ENCODE data around the gene DAB1. TPM values are rescaled to one million over a fixed set of nuclear protein-coding genes. Genes with fewer than 3 reads are reported as not detected.

Gene DAB1
- total RNA-seq, 1 experiment from 2014 or later: not detected

DNA sequence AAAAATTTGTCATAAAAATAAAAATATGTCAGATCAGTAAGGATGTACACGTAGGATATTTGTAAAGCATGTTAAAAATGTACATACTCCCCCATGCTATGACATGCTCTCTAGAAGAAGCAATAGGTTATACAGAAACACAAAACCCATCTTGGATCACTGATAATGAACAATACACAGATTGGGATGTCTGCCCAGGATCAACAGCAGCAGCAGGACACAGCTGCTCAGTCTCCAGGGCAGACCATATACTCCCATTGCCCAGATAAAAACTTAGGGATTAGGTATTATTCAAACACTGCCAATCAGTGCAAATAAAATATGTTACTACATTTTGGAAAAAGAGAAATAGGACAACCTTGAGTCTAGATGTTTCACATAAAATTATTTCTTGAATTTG lies 39.0 kb downstream of the DAB1 start:
- no peaks in the 10 kb centered on the region for H3K27me3 ChIP-seq (ENCODE audit: insufficient read depth, low read length)
- ATAC-seq (no peak), DNase-seq (ENCODE audit: low read depth, low spot score) (no peak)
- no peak overlapping the region for H3K4me3 ChIP-seq (replicated peaks in 1 of 2; ENCODE audit: low read depth in 1 of 2, low read length in 2 of 2)
- POLR2A ChIA-PET: no interaction called here
- H3K9ac ChIP-seq (ENCODE audit: low read length): no peak overlapping the region
- no peaks in the 10 kb centered on the region for H3K9me3 ChIP-seq (ENCODE audit: control insufficient read depth in 1 of 2, insufficient read depth in 1 of 2, low read depth in 1 of 2, low read length in 2 of 2)
- RAD21 ChIA-PET (ENCODE audit: low non-redundant PET in 1 of 2, low total read pairs in 2 of 2, uncharacterized antibody in 2 of 2, unreplicated experiment in 2 of 2): no interaction called here
- no peaks in the 10 kb centered on the region for H3K4me1 ChIP-seq (ENCODE audit: control insufficient read depth in 1 of 2, insufficient read depth in 2 of 2, low read length in 2 of 2)
- H2AFZ ChIP-seq (ENCODE audit: low read depth, low read length, poor library complexity, severe bottlenecking): no peak overlapping the region
- TF ChIP-seq CBX3 (IDR thresholded peaks at IDR 0.05; ENCODE audit: low read depth) (no peak), RAD21 (IDR thresholded peaks at IDR 0.05; ENCODE audit: low read depth) (no peak), ZNF274 (IDR thresholded peaks at IDR 0.05; ENCODE audit: low read depth, low read length) (no peak)
- TF ChIP-seq, protein P1, sequence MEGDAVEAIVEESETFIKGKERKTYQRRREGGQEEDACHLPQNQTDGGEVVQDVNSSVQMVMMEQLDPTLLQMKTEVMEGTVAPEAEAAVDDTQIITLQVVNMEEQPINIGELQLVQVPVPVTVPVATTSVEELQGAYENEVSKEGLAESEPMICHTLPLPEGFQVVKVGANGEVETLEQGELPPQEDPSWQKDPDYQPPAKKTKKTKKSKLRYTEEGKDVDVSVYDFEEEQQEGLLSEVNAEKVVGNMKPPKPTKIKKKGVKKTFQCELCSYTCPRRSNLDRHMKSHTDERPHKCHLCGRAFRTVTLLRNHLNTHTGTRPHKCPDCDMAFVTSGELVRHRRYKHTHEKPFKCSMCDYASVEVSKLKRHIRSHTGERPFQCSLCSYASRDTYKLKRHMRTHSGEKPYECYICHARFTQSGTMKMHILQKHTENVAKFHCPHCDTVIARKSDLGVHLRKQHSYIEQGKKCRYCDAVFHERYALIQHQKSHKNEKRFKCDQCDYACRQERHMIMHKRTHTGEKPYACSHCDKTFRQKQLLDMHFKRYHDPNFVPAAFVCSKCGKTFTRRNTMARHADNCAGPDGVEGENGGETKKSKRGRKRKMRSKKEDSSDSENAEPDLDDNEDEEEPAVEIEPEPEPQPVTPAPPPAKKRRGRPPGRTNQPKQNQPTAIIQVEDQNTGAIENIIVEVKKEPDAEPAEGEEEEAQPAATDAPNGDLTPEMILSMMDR (IDR thresholded peaks at IDR 0.05 in 2 of 3, conservative IDR thresholded peaks at IDR 0.05 in 1 of 3; ENCODE audit: borderline replicate concordance in 1 of 3, insufficient read depth in 1 of 3, low read depth in 2 of 3, low read length in 2 of 3): no peak
- no peak overlapping the region for H3K4me2 ChIP-seq (ENCODE audit: low read length)
- H4K20me1 ChIP-seq (ENCODE audit: insufficient read depth): no peaks in the 10 kb centered on the region
- CTCF ChIA-PET: no interaction called here
- H3K9me2 ChIP-seq (ENCODE audit: insufficient read depth): no peaks in the 10 kb centered on the region
- intact Hi-C loops (cut with micrococcal nuclease): no loop called here
- BruUV-seq (replicated peaks): no TSS peak
- no peaks in the 10 kb centered on the region for H3K36me3 ChIP-seq (ENCODE audit: control insufficient read depth in 1 of 2, insufficient read depth in 2 of 2, low read length in 2 of 2)
- H3K27ac ChIP-seq (ENCODE audit: low read depth, low read length): no peak overlapping the region
- H3K79me2 ChIP-seq (ENCODE audit: insufficient read depth, low read length): no peaks in the 10 kb centered on the region

DNA sequence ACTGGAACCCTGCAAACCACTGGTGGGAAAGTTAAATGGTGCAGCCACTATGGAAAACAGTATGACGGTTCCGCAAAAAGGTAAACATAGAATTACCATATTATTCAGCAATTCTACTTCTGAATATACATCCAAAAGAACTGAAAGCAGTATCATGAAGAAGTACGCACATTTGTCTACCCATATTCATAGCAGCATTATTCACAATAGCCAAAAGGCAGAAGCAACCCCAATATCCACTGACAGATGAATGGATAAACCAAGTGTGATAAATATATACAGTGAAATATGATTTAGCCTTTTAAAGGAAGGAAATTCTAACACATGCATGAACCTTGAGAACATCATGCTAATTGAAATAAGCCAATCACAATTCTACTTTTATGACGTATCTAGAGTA lies 39.6 kb downstream of the DAB1 start:
- Histone ChIP-seq H3K4me3 (replicated peaks in 1 of 2; ENCODE audit: low read depth in 1 of 2, low read length in 2 of 2) (no peak overlapping the region), H3K79me2 (ENCODE audit: insufficient read depth, low read length) (no peaks in the 10 kb centered on the region), H3K36me3 (ENCODE audit: control insufficient read depth in 1 of 2, insufficient read depth in 2 of 2, low read length in 2 of 2) (no peaks in the 10 kb centered on the region), H3K9me3 (ENCODE audit: control insufficient read depth in 1 of 2, insufficient read depth in 1 of 2, low read depth in 1 of 2, low read length in 2 of 2) (no peaks in the 10 kb centered on the region; a peak in 1 of 4 replicates), H4K20me1 (ENCODE audit: insufficient read depth) (no peaks in the 10 kb centered on the region), H3K27me3 (ENCODE audit: insufficient read depth, low read length) (no peaks in the 10 kb centered on the region), H3K27ac (ENCODE audit: low read depth, low read length) (no peak overlapping the region), H3K9ac (ENCODE audit: low read length) (no peak overlapping the region), H3K4me2 (ENCODE audit: low read length) (no peak overlapping the region), H3K9me2 (ENCODE audit: insufficient read depth) (no peaks in the 10 kb centered on the region), H2AFZ (ENCODE audit: low read depth, low read length, poor library complexity, severe bottlenecking) (no peak overlapping the region), H3K4me1 (ENCODE audit: control insufficient read depth in 1 of 2, insufficient read depth in 2 of 2, low read length in 2 of 2) (no peaks in the 10 kb centered on the region)
- ChIA-PET POLR2A (no interaction called here), RAD21 (ENCODE audit: low non-redundant PET in 1 of 2, low total read pairs in 2 of 2, uncharacterized antibody in 2 of 2, unreplicated experiment in 2 of 2) (no interaction called here), CTCF (no interaction called here)
- BruUV-seq (replicated peaks): no TSS peak
- intact Hi-C loops (cut with micrococcal nuclease): no loop called here
- TF ChIP-seq ZFX (IDR thresholded peaks at IDR 0.05) (no peak), EZH2 (IDR thresholded peaks at IDR 0.05) (no peak), RAD21 (IDR thresholded peaks at IDR 0.05; ENCODE audit: low read depth) (no peak), POLR2AphosphoS5 (IDR thresholded peaks at IDR 0.05; ENCODE audit: low read depth, low read length) (no peak)
- TF ChIP-seq, protein P2, sequence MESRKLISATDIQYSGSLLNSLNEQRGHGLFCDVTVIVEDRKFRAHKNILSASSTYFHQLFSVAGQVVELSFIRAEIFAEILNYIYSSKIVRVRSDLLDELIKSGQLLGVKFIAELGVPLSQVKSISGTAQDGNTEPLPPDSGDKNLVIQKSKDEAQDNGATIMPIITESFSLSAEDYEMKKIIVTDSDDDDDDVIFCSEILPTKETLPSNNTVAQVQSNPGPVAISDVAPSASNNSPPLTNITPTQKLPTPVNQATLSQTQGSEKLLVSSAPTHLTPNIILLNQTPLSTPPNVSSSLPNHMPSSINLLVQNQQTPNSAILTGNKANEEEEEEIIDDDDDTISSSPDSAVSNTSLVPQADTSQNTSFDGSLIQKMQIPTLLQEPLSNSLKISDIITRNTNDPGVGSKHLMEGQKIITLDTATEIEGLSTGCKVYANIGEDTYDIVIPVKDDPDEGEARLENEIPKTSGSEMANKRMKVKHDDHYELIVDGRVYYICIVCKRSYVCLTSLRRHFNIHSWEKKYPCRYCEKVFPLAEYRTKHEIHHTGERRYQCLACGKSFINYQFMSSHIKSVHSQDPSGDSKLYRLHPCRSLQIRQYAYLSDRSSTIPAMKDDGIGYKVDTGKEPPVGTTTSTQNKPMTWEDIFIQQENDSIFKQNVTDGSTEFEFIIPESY (IDR thresholded peaks at IDR 0.05; ENCODE audit: extremely low read depth, insufficient replicate concordance, low read length): no peak
- DNase-seq (ENCODE audit: low read depth, low spot score) (no peak), ATAC-seq (no peak)

Data from HCT116 (cell line).